GM20000 (cell line): Measurements from ENCODE around the gene ELK1.
"Not testable (repeated sequence)": the region's sequence is repeated elsewhere in the genome, so short reads cannot be mapped to it uniquely, and the experiment has no call there.

Source experiments
- DNase-seq: peaks from one replicate; pipeline ENCODE4 v3.0.0; 2012; ENCODE audit warnings: low spot score
- CTCF ChIP-seq: IDR thresholded peaks from 2 replicates; pipeline ENCODE4 v1.5.1; 2012; ENCODE audit warnings: mild to moderate bottlenecking, control low read depth; ENCODE audit errors: extremely low read depth, missing control alignments

Gene ELK1

GRCh38 chrX:47650164-47651042 lies at the start of gene ELK1:
ELK1 (minus strand) TSS chrX:47650563; CDS start chrX:47641441, 9,122 bp downstream.
- peak; percentile 85 for DNase-seq
- no peak for TF ChIP-seq CTCF

- no peak for DNase-seq
- no peak for TF ChIP-seq CTCF
Measured at GRCh38 chrX:47697181-47697580, 46.8 kb upstream of the ELK1 start.

- DNase-seq, result no peak
- no peak for TF ChIP-seq CTCF
Measured at GRCh38 chrX:47690175-47690574, 39.8 kb upstream of the ELK1 start.

GRCh38 chrX:47687263-47687662 lies 36.9 kb upstream of the ELK1 start:
- DNase-seq, result no peak
- no peak for TF ChIP-seq CTCF

GRCh38 chrX:47683829-47684205 lies 33.5 kb upstream of the ELK1 start:
- no peak for TF ChIP-seq CTCF
- DNase-seq, result no peak

- no peak for DNase-seq
- TF ChIP-seq CTCF, result no peak
Measured at GRCh38 chrX:47683184-47683828, 32.9 kb upstream of the ELK1 start.

- not testable (repeated sequence) for DNase-seq
Measured at GRCh38 chrX:47675959-47676859, 25.8 kb upstream of the ELK1 start.
